D341Med (cell line): ENCODE data around the gene ADAM22.

Experiments
- DNase-seq: peaks from one replicate; pipeline ENCODE4 v3.0.0; 2012; ENCODE audit warnings: low spot score

The ADAM22 gene

GRCh38 chr7:88040694-88041093 is 106.6 kb downstream of the ADAM22 start:
- no peak for DNase-seq

GRCh38 chr7:88041583-88041982 is 107.5 kb downstream of the ADAM22 start:
- DNase-seq, result no peak

GRCh38 chr7:88042157-88042556 is 108.1 kb downstream of the ADAM22 start:
- DNase-seq, result no peak

GRCh38 chr7:88042803-88043202 is 108.8 kb downstream of the ADAM22 start:
- no peak for DNase-seq

- no peak for DNase-seq
Measured at GRCh38 chr7:88044069-88044468, 110.0 kb downstream of the ADAM22 start.

- no peak for DNase-seq
Measured at GRCh38 chr7:88046839-88047573, 113.0 kb downstream of the ADAM22 start.

- no peak for DNase-seq
Measured at GRCh38 chr7:88057655-88058054, 123.6 kb downstream of the ADAM22 start.

GRCh38 chr7:88062238-88062637 is 128.2 kb downstream of the ADAM22 start:
- no peak for DNase-seq

GRCh38 chr7:88069093-88069492 is 135.0 kb downstream of the ADAM22 start:
- no peak for DNase-seq

- DNase-seq, result no peak
Measured at GRCh38 chr7:88071994-88072714, 138.1 kb downstream of the ADAM22 start.

GRCh38 chr7:88072715-88073055 is 138.6 kb downstream of the ADAM22 start:
- DNase-seq, result no peak

GRCh38 chr7:88073626-88074025 is 139.6 kb downstream of the ADAM22 start:
- DNase-seq, result no peak

- no peak for DNase-seq
Measured at GRCh38 chr7:88075216-88075615, 141.2 kb downstream of the ADAM22 start.

GRCh38 chr7:88083883-88084282 is 149.8 kb downstream of the ADAM22 start:
- no peak for DNase-seq

GRCh38 chr7:88089561-88089960 is 155.5 kb downstream of the ADAM22 start:
- DNase-seq, result no peak

GRCh38 chr7:88090240-88090639 is 156.2 kb downstream of the ADAM22 start:
- DNase-seq, result no peak

- no peak for DNase-seq
Measured at GRCh38 chr7:88090671-88091070, 156.6 kb downstream of the ADAM22 start.

GRCh38 chr7:88091988-88092675 is 158.1 kb downstream of the ADAM22 start:
- peak; percentile 50 for DNase-seq

GRCh38 chr7:88092676-88092999 is 158.6 kb downstream of the ADAM22 start:
- peak; percentile 28 for DNase-seq

- no peak for DNase-seq
Measured at GRCh38 chr7:88101769-88102168, 167.7 kb downstream of the ADAM22 start.

- no peak for DNase-seq
Measured at GRCh38 chr7:88102675-88103074, 168.6 kb downstream of the ADAM22 start.

GRCh38 chr7:88104732-88105131 is 170.7 kb downstream of the ADAM22 start:
- DNase-seq, result no peak

GRCh38 chr7:88105231-88105630 is 171.2 kb downstream of the ADAM22 start:
- no peak for DNase-seq
